Neural cell (in vitro differentiated cells): ENCODE results near the gene ENTREP1. TPM values are rescaled to one million over a fixed set of nuclear protein-coding genes. Genes with fewer than 3 reads are reported as not detected.

Experiments
- H2AFZ ChIP-seq: fragments of 200-600, 300-800 bp; sonication (generic), shearing (Covaris generic); 2 replicates; pipeline ENCODE4 v1.6.0; 2014; ENCODE audit warnings: low read depth, mild to moderate bottlenecking, antibody characterized with exemption, low read length, moderate library complexity
- H3F3A ChIP-seq: fragments of 200-600 bp; shearing (Covaris generic); 2 replicates; pipeline ENCODE4 v1.6.1; 2016; ENCODE audit warnings: mild to moderate bottlenecking, moderate library complexity, mixed read lengths, antibody characterized with exemption, low read length; ENCODE audit not compliant: insufficient read depth, poor library complexity, severe bottlenecking
- H3K27ac ChIP-seq: fragments of 200-600, 300-800 bp; sonication (generic), shearing (Covaris generic); 2 replicates; pipeline ENCODE4 v1.5.1; 2014; ENCODE audit warnings: mild to moderate bottlenecking, low read length, moderate library complexity
- H3K27me3 ChIP-seq: fragments of 300-800, 200-600 bp; sonication (generic), shearing (Covaris generic); 2 replicates; pipeline ENCODE4 v1.6.0; 2014; ENCODE audit warnings: mild to moderate bottlenecking, low read depth, low read length, moderate library complexity; ENCODE audit not compliant: insufficient read depth
- H3K36me3 ChIP-seq: fragments of 300-800, 200-600 bp; sonication (generic), shearing (Covaris generic); 2 replicates; pipeline ENCODE4 v1.5.1; 2014; ENCODE audit warnings: mild to moderate bottlenecking, antibody characterized with exemption, low read length, moderate library complexity; ENCODE audit not compliant: insufficient read depth
- H3K4me2 ChIP-seq: fragments of 300-800, 200-600 bp; sonication (generic), shearing (Covaris generic); 2 replicates; pipeline ENCODE4 v1.6.0; 2014; ENCODE audit warnings: mild to moderate bottlenecking, low read length
- H3K4me3 ChIP-seq: fragments of 300-800, 200-600 bp; sonication (generic), shearing (Covaris generic); 2 replicates; pipeline ENCODE4 v1.5.1; 2014; ENCODE audit warnings: mild to moderate bottlenecking, low read length, moderate library complexity
- H3K79me2 ChIP-seq: fragments of 200-600 bp; shearing (Covaris generic); replicated peaks from 2 replicates; pipeline ENCODE4 v1.6.0; 2014; ENCODE audit warnings: mild to moderate bottlenecking, low read length, moderate library complexity; ENCODE audit not compliant: insufficient read depth
- H3K9ac ChIP-seq: fragments of 300-800, 200-600 bp; sonication (generic), shearing (Covaris generic); 2 replicates; pipeline ENCODE4 v1.6.1; 2016; ENCODE audit warnings: mild to moderate bottlenecking, low read length, mixed read lengths
- H3K9me2 ChIP-seq: fragments of 200-600 bp; shearing (Covaris generic); 2 replicates; pipeline ENCODE4 v1.6.1; 2016; ENCODE audit warnings: mild to moderate bottlenecking, low read length, mixed read lengths; ENCODE audit not compliant: insufficient read depth
- H3K9me3 ChIP-seq: fragments of 200-600, 300-800 bp; sonication (generic), shearing (Covaris generic); 2 replicates; pipeline ENCODE4 v1.6.1; 2016; ENCODE audit warnings: mild to moderate bottlenecking, mixed run types, low read length, moderate library complexity, mixed read lengths
- H4K20me1 ChIP-seq: fragments of 200-600 bp; shearing (Covaris generic); 2 replicates; pipeline ENCODE4 v1.6.1; 2016; ENCODE audit warnings: mild to moderate bottlenecking, mixed run types; ENCODE audit not compliant: insufficient read depth
- EP300 ChIP-seq: fragments of 450-650 bp; conservative IDR thresholded peaks from 2 replicates; pipeline ENCODE4 v1.6.1; 2014; ENCODE audit warnings: antibody characterized with exemption, mild to moderate bottlenecking, moderate library complexity; ENCODE audit not compliant: poor library complexity, severe bottlenecking
- EZH2 ChIP-seq: fragments of 200-600, 300-800 bp; shearing (Covaris generic), sonication (generic); IDR thresholded peaks from 2 replicates; pipeline ENCODE4 v1.6.1; 2014; ENCODE audit warnings: antibody characterized with exemption, low read length, borderline replicate concordance, mild to moderate bottlenecking; ENCODE audit not compliant: insufficient read depth, poor library complexity, severe bottlenecking
- MXI1 ChIP-seq: fragments of 450-650 bp; conservative IDR thresholded peaks from 2 replicates; pipeline ENCODE4 v1.6.1; 2014; ENCODE audit warnings: antibody characterized with exemption, mild to moderate bottlenecking; ENCODE audit not compliant: poor library complexity, severe bottlenecking
- POLR2AphosphoS5 ChIP-seq: IDR thresholded peaks from 2 replicates; pipeline ENCODE4 v1.6.1; 2012
- RAD21 ChIP-seq: fragments of 450-650 bp; conservative IDR thresholded peaks from 2 replicates; pipeline ENCODE4 v1.6.1; 2014; ENCODE audit warnings: antibody characterized with exemption, mild to moderate bottlenecking, moderate library complexity
- SMC3 ChIP-seq: fragments of 450-650 bp; conservative IDR thresholded peaks from 2 replicates; pipeline ENCODE4 v1.6.1; 2014; ENCODE audit warnings: antibody characterized with exemption, mild to moderate bottlenecking, moderate library complexity; ENCODE audit not compliant: poor library complexity
- TAF1 ChIP-seq: IDR thresholded peaks from 2 replicates; pipeline ENCODE4 v1.6.1; 2012; ENCODE audit warnings: low read depth
- polyA plus RNA-seq: library from polyadenylated mRNA; depleted of rRNA; stranded (reverse); fragments of >200 nt; gene quantifications from 2 replicates; pipeline ENCODE4 v1.2.3, GENCODE V29; 2014
- TF ChIP-seq, protein P1 (sequence below): IDR thresholded peaks from 2 replicates; pipeline ENCODE4 v1.6.1; 2012; ENCODE audit warnings: borderline replicate concordance
- TF ChIP-seq, protein P2 (sequence below): fragments of 450-650 bp; IDR thresholded peaks from 2 replicates; pipeline ENCODE4 v1.5.1; 2014; ENCODE audit warnings: antibody characterized with exemption, mild to moderate bottlenecking, moderate library complexity; ENCODE audit not compliant: poor library complexity, severe bottlenecking

The ENTREP1 gene
- polyA plus RNA-seq, 1 donor from 2014 or later, result 2.0 TPM

DNA sequence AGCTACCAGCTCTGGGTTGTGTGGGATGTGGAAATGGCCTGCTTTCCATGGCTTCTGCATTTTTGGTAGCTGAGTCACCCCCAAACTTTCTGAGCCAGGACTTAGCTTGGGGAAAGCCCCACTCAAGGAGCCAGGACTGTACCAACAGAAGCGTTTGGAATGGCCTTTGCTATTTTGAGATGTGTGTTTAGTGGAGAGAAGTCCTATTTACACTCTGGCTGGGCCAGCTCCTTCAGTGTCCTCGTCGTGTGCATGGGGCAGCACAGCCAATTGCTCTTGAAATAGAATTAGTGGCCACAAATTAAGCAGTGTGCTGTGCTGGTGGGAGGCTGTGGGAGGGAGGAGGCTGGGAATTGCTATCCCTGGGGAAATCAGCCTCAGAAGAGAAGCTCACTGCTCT is 51.6 kb downstream of the ENTREP1 start:
- Histone ChIP-seq H3K36me3 (no peaks in the 10 kb centered on the region), H4K20me1 (no peaks in the 10 kb centered on the region), H3K9me3 (no peaks in the 10 kb centered on the region), H3K27me3 (no peaks in the 10 kb centered on the region), H3K9ac (no peak overlapping the region), H3K9me2 (no peaks in the 10 kb centered on the region), H2AFZ (no peak overlapping the region), H3K79me2 (no peaks in the 10 kb centered on the region), H3K4me2 (no peak overlapping the region), H3K27ac (no peak overlapping the region), H3F3A (no peaks in the 10 kb centered on the region), H3K4me3 (no peak overlapping the region)
- TF ChIP-seq SMC3 (no peak), RAD21 (no peak), MXI1 (no peak), TAF1 (no peak), POLR2AphosphoS5 (no peak), EP300 (no peak), EZH2 (no peak)
- TF ChIP-seq, protein P1, sequence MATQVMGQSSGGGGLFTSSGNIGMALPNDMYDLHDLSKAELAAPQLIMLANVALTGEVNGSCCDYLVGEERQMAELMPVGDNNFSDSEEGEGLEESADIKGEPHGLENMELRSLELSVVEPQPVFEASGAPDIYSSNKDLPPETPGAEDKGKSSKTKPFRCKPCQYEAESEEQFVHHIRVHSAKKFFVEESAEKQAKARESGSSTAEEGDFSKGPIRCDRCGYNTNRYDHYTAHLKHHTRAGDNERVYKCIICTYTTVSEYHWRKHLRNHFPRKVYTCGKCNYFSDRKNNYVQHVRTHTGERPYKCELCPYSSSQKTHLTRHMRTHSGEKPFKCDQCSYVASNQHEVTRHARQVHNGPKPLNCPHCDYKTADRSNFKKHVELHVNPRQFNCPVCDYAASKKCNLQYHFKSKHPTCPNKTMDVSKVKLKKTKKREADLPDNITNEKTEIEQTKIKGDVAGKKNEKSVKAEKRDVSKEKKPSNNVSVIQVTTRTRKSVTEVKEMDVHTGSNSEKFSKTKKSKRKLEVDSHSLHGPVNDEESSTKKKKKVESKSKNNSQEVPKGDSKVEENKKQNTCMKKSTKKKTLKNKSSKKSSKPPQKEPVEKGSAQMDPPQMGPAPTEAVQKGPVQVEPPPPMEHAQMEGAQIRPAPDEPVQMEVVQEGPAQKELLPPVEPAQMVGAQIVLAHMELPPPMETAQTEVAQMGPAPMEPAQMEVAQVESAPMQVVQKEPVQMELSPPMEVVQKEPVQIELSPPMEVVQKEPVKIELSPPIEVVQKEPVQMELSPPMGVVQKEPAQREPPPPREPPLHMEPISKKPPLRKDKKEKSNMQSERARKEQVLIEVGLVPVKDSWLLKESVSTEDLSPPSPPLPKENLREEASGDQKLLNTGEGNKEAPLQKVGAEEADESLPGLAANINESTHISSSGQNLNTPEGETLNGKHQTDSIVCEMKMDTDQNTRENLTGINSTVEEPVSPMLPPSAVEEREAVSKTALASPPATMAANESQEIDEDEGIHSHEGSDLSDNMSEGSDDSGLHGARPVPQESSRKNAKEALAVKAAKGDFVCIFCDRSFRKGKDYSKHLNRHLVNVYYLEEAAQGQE, result no peak
- TF ChIP-seq, protein P2, sequence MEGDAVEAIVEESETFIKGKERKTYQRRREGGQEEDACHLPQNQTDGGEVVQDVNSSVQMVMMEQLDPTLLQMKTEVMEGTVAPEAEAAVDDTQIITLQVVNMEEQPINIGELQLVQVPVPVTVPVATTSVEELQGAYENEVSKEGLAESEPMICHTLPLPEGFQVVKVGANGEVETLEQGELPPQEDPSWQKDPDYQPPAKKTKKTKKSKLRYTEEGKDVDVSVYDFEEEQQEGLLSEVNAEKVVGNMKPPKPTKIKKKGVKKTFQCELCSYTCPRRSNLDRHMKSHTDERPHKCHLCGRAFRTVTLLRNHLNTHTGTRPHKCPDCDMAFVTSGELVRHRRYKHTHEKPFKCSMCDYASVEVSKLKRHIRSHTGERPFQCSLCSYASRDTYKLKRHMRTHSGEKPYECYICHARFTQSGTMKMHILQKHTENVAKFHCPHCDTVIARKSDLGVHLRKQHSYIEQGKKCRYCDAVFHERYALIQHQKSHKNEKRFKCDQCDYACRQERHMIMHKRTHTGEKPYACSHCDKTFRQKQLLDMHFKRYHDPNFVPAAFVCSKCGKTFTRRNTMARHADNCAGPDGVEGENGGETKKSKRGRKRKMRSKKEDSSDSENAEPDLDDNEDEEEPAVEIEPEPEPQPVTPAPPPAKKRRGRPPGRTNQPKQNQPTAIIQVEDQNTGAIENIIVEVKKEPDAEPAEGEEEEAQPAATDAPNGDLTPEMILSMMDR, result no peak

DNA sequence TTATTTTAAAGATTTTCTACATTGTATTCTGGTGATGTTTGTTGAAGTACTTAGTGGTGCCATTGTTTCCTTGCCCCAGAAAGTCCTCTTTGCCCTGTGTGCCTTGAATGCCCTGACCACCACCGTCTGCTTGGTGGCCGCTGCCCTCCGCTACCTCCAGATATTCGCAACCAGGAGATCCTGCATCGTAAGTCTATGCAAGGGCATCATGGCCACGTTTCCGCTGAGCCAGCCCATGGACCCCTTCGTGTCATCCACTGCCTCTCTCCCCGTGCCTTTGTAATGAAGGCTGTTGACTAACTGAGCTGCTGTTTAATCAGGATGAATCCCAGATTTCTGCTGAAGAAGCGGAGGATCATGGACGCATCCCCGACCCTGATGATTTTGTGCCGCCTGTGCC is 52.3 kb downstream of the ENTREP1 start:
- Histone ChIP-seq H3K4me3 (no peak overlapping the region), H3K9ac (no peak overlapping the region), H3F3A (no peaks in the 10 kb centered on the region), H4K20me1 (no peaks in the 10 kb centered on the region), H3K9me3 (no peaks in the 10 kb centered on the region), H3K36me3 (no peaks in the 10 kb centered on the region), H3K79me2 (no peaks in the 10 kb centered on the region), H3K9me2 (no peaks in the 10 kb centered on the region), H3K27me3 (no peaks in the 10 kb centered on the region), H3K27ac (no peak overlapping the region), H2AFZ (no peak overlapping the region), H3K4me2 (no peak overlapping the region)
- TF ChIP-seq EZH2 (no peak), MXI1 (no peak), POLR2AphosphoS5 (no peak), SMC3 (no peak), RAD21 (no peak)
- TF ChIP-seq, protein P2, result no peak
